Body of pancreas (tissue), 4 donors: Measurements from ENCODE around the gene TNFRSF1A.

Source experiments
- POLR2A ChIP-seq, 3 donors: fragments of 450-650 bp; IDR thresholded peaks; one replicate each; pipeline ENCODE4 v1.6.1; 2016; ENCODE audit warnings: antibody characterized with exemption in 3 of 3, mild to moderate bottlenecking in 2 of 3
- TF ChIP-seq, protein P1 (sequence below), 7 experiments: fragments of 450-650 bp in 4 of 7; fragments of 200-600 bp in 3 of 7; sonication (generic) in 3 of 7; IDR thresholded peaks; one replicate each; pipeline ENCODE4 v1.5.1; 2016 to 2019; ENCODE audit warnings: antibody characterized with exemption in 7 of 7

DNA sequence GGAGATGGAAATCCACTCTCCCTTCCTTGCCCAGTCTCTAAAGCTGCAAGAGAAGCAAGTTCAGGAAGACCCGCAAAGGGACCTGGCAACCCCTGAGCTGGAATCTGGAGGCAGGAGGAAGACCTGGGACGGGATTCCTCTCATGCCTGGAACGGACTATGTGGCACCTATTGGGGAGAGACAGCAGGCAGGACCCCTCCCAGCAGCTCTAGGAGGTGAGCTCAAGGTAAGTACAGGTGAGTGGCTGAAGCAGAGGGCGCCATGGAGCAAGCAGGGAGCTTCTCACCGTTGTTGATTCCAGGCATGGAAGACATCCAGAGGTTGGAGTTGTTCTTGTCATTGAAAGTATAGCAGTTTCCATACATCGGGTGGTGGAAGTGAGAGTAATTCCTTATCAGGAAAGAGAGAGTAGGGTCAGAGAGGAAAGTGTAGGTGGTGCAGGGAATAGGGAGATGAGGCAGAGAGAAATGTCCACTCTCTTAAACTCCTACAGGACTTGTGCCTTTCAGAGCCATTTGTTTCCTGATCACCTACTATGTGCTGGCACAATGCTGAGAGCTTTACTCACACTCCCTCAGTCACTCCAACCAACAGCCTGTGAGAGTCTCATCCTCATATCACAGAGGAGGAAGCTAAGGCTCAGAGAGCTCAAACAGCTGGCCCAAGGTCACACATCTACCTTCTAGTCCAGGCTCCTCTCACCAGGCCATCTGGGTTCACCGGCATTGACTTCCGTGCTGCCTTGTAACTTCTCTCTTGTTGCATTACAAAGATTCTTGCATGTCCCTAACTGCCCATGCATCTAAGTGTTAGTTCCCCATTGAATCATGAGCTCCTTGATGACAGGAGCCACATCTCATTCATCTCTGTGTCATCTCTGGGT, 13.9 kb upstream of the TNFRSF1A start:
- TF ChIP-seq, protein P1, sequence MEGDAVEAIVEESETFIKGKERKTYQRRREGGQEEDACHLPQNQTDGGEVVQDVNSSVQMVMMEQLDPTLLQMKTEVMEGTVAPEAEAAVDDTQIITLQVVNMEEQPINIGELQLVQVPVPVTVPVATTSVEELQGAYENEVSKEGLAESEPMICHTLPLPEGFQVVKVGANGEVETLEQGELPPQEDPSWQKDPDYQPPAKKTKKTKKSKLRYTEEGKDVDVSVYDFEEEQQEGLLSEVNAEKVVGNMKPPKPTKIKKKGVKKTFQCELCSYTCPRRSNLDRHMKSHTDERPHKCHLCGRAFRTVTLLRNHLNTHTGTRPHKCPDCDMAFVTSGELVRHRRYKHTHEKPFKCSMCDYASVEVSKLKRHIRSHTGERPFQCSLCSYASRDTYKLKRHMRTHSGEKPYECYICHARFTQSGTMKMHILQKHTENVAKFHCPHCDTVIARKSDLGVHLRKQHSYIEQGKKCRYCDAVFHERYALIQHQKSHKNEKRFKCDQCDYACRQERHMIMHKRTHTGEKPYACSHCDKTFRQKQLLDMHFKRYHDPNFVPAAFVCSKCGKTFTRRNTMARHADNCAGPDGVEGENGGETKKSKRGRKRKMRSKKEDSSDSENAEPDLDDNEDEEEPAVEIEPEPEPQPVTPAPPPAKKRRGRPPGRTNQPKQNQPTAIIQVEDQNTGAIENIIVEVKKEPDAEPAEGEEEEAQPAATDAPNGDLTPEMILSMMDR (IDR thresholded peaks at IDR 0.05): no peak
- no peak for TF ChIP-seq POLR2A (IDR thresholded peaks at IDR 0.05)
